Stimulated activated CD4-positive, alpha-beta T cell treated with anti-CD3 and anti-CD28 coated beads, Interleukin-2, amount 100 ng/mL, for 4 hours (primary cell): ENCODE data around the gene METTL27.
"Not testable (repeated sequence)": the region's sequence is repeated elsewhere in the genome, so short reads cannot be mapped to it uniquely, and the experiment has no call there.

Source experiments
- DNase-seq: peaks from one replicate; pipeline ENCODE4 v3.0.0-alpha.2; 2020; ENCODE audit warnings: low read depth

The METTL27 gene

DNA sequence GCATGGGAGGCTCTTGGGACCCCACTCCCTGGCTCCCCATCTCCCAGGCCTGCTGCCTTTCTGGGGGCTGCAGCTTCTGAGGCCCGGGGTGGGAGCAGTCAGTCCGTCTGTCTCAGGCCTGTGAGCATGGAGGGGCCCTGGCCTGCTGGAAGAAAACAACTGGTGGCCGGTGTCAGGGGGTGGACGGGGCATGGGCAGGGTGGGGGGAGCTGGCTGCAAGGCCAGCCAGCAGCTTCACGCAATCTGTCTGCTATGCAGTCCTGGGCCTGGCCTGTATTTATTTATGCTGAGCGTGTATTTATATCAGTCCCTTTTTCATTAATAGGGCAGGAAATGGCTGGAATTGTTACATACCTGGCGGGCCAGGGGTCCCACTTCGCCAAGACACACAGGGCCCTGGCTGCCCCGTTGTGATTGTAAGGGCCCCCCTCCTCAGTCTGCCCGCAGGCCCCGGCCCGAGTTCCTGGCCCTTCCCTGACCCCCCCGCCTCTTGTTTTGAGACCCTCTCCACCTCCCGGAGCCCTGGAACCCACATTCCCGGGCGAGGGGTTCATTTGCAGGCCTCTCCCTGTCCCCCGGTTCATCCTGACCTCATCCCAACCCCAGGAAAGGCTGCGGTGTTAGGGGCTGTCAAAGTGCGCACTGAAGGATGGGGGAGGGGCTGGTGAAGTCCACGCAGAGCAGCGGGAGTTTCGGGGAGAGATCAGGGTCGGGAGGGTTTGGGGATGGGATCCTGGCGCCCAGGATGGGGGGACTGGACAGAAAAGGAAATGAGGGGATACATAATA, 26.9 kb upstream of the METTL27 start:
- DNase-seq, result no peak

DNA sequence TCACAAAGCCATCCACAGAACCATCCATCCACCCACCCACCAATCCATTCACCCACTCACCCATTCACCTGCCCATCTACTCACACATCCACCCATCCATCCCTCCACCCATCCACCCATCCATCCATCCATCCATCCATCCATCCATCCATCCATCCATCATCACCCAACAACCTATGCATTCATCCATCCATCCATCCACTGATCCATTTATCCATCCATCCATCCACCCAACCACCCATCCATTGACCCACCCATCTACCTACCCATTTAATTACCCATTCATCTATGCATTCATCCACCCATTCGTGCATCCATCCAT, 24.1 kb upstream of the METTL27 start:
- no peak for DNase-seq

DNA sequence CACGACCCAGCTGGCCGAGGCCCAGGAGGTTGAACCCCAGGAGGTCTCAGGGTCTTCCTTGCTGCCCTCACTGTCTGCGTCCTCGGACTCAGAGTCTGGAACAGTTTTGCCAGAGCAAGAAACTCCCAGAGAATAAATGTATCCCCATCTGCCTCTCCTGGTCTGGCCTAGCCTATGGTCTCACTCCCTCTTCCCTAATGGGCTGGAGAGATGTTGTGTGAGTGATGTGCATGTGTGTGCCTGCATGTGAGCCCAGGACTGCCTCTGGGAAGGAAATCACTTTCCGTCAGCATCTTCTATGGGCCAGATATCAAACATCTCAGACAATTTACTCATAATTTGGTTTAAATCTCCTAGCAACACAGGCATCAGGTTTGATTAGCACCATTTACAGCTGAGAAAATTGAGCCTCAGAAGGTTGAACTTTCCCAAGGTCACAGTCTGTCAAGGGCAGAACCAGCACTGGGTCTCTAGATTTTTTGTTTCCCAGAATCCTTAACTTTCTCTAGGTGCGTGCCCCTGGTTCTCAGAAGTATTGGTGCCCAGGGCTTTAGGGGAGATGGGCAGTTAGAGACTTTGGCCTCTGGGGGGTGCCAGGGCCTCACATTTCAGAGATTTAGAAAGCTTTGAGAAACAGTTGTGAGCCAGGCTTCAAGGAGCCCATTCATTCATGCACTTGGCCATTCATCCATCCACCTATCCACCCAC, 23.6 kb upstream of the METTL27 start:
- DNase-seq, result no peak

DNA sequence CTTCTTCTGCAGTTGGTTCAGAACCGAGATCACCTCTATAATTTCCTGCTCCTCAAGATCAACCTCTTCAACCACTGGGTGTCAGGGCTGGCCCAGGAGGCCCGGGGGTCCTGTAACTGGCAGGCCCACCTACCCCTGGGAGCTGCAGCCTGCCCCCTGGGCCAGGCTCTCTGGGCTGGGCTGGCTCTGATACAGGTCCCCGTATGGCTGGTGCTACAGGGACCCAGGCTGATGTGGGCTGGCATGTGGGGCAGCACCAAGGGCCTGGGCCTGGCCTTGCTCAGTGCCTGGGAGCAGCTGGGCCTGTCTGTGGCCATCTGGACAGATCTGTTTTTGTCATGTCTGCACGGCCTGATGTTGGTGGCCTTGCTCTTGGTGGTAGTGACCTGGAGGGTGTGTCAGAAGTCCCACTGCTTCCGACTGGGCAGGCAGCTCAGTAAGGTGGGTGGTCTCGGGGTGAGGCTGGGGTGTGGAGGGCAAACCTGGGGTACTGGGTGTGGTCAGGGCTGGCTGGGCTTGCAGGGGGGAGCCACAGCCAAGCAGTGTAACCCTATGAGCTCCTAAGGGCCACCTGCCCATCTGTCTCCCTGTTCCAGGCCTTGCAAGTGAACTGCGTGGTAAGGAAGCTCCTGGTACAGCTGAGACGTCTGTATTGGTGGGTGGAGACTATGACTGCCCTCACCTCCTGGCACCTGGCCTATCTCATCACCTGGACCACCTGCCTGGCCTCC, 22.8 kb upstream of the METTL27 start:
- DNase-seq, result no peak

DNA sequence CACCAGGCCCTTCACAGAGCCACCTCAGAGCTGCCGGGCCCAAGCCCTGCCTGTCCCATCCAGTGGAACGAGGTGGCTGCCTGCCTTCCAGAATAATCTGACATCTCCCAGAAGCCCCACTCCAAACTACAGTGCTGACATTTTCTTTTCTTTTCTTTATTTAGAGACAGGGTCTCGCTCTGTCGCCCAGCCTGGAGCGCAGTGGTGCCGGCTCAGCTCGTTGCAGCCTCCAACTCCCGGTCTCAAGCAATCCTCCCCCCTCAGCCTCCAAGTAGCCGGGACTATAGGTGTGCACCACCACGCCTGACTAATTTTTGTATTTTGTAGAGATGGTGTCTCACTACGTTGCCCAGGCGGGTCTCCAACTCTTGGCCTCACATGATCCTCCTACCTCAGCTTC, 19.0 kb upstream of the METTL27 start:
- no peak for DNase-seq

- DNase-seq, result no peak
Observed at GRCh38 chr7:73860859-73861258, 18.5 kb upstream of the METTL27 start, which contains the start of gene TMEM270. Gene TMEM270 (plus strand): TSS chr7:73861159. CDS start chr7:73861195, 36 bp downstream.

DNA sequence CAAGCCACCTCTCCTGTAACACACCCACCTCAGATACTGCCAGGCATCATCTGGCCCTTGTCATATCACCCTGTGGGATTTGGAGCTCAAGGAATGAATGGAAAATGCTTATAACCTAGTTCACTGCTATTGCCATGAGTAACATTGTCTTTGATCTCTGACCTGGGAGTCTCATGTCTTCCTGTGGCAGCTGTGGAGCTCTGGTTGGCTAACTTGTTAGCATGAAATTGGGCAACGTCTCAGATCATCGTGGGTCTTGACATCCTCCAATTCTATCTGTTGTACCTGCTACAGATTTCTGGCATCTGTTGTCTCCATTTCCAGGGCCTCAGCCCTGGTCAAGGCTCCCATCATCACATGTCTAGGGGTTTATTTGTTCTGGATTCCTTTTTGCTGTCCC, 16.5 kb upstream of the METTL27 start:
- DNase-seq, result no peak

GRCh38 chr7:73856941-73857340, 14.6 kb upstream of the METTL27 start:
- DNase-seq, result no peak

- no peak for DNase-seq
Observed at GRCh38 chr7:73852500-73852899, 10.2 kb upstream of the METTL27 start.

DNA sequence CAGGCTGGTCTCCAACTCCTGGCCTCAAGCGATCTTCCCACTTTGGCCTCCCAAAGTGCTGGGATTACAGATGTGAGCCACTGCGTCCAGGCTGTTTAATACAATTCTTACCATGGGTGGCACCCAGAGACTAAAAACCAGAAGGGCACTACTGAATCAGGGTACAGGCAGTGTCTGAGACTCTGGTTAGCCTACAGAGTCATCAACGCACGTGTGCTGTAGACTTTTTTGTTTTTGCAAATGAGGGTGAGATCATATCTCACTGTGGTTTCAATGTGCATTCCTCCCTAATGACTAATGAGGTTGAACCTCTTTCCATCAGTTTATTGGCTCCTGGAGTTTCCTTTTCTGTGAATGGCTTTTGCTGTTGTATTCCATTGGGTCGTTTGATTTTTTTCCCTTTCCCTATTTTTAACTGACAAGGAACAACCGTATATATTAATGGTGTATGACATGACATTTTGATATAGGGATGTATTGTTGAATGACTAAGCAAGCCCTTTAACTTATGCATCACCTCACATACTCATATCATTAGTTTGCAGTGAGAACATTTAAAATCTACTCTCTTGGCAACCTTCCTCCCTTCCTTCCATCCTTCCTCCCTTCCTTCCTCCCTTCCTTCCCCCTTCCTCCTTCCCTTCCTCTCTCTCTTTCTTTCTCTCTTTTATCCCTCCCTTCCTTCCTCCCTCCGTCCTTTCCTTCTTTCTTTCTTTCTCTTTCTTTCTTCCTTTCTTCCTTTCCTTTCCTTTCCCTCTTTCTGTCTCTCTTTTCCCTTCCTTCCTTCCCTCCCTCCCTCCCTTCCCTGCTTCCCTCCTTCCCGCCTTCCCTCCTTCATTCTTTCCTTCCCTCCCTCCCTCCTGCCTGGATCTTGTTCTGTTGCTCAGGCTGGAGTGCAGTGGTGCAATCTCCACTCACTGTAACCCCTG, 9.4 kb upstream of the METTL27 start:
- no peak for DNase-seq

GRCh38 chr7:73850781-73851207, 8.5 kb upstream of the METTL27 start:
- no peak for DNase-seq

DNA sequence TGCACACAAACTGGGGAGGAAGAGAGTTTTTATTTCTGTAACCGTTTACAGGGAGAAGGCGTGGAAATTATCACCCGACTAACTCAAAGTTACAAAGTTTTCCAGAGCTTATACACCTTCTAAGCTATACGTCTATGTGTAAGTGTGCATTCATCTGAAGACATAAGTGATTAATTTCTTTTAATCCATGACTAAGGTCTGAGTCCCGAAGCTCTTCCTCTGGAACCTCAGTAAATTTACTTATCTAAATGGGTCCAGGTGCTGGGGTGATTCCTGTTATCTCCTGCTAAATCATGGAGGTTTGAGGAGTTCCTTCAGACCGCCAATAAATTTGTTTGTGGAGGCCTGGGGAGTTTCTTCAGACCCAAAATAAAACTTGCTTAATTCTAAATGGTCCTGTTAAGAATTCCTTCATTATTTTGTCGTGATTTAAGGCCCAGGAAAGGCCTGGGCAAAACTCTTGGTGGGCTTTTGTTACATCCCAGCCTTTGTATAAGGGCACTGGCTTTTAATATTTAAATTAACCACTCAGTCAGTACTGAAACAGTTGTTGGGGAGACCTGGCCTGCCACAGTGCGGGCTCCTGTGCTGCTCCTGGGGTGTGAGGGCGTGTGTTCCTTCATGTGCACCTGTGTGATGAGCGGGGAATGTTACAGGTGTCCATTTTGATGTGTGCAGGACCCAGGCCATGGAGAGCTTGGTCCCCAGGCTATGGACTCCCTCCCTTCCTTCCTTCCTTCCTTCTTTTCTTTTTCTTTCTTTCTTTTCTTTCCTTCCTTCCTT, 5.8 kb upstream of the METTL27 start:
- no peak for DNase-seq

DNA sequence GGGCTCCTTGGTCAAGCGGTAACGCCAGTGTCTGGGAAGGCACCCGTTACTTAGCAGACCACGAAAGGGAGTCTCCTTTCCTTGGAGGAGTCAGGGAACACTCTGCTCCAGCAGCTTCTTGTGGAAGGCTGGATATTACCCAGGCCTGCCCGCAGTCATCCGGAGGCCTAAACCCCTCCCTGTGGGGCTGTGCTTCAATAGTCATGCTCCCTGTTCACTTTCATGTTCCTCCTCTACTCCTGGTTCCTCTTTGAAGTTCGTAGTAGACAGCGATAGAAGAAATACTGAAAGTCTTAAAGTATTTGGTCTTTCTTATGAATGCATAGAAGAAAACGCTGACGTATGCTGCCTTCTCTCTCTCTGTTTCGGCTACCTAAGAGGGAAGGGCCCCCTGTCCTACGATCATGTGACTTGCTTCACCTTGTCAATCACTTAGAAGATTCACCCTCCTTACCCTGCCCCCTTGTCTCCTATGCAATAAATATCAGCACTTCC, 3.4 kb upstream of the METTL27 start:
- DNase-seq, result not testable (repeated sequence)

- DNase-seq, result no peak
Observed at GRCh38 chr7:73844848-73845460, 2.6 kb upstream of the METTL27 start.

GRCh38 chr7:73844131-73844547, 1.8 kb upstream of the METTL27 start:
- DNase-seq, result no peak

DNA sequence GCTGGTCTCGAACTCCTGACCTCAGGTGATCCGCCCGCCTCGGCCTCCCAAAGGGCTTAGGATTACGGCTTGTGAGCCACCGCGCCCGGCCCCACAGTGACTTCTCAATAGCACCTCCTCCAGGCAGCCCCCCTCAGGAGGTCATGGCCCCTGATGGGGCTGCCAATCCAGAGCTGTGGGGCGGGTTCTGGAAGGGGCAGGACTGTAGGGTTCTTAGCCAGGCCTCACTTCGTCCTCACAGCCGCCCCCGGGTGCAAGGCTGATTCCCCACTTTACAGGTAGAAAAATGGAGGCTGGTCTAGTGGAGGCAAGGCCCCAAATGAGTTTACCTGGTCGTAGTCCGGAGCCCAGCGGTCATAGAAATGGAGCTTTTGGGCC, 638 bp downstream of the METTL27 start:
- DNase-seq, result no peak

- DNase-seq, result no peak
Observed at GRCh38 chr7:73840715-73841379, 1.5 kb downstream of the METTL27 start.

GRCh38 chr7:73839743-73840714, 2.3 kb downstream of the METTL27 start:
- DNase-seq, result no peak

DNA sequence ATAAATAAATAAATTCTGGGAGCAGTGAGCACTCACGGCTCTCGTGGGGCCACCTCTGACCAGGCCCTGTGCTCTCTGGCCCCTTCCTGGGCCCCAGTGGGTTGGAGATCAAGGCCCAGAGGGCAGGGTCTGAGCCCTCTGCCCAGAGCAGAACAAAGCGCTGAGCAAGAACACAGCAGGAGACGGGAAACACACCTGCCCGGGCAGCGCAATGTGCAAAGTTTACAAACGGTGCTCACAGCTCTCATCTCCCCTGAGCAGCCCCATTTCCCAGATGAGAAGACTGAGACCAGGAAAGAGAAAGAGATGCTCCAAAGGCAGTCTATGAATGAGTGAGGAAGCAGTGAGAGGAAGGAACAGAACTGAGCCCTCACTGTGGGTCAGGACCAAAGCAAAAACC, 3.0 kb downstream of the METTL27 start:
- DNase-seq, result no peak
